ENCODE data around the gene MIER2.
"Not testable (repeated sequence)": the region's sequence is repeated elsewhere in the genome, so short reads cannot be mapped to it uniquely, and the experiment has no call there.

Gene MIER2

DNA sequence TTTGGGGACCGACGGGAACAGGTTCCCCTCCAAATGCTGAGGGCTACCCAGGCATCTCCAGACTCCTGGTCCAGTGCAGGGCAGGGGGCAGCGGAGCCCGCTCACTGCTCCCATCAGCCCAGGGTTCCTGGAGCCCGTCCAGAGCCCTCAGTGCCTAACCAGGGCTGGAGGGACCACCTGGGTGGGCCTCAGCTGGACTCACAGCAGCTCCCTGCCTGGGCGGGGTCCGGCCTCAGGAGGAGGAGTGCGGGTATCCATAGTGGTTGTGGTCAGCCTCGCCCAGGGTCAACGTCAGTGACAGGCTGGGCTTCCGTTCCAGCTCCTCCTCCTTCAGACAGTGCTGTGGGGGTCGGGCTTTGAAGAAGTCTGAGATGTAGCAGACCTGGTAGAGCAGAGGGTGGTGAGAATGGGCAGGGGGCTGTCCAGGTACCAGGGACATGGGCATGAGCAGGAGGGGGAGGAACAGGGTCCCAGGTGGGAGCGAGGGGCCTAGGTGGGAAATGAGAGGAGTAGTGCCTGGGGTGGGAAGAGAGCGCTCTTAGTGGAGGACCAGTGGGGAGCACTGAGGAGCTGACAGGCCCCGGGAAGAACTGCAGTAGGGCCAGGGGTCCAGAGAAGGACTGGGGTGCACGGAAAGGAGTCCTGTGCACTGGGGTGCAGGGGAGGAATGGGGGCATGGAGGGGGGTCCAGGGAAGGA is 63.3 kb downstream of the MIER2 start:
- no peak for DNase-seq

- DNase-seq, result no peak
Measured at GRCh38 chr19:280541-281009, 64.0 kb downstream of the MIER2 start.

GRCh38 chr19:279656-280055 is 64.9 kb downstream of the MIER2 start:
- DNase-seq, result no peak

GRCh38 chr19:279231-279630 is 65.4 kb downstream of the MIER2 start:
- no peak for DNase-seq

- DNase-seq, result no peak
Measured at GRCh38 chr19:277581-278165, 66.9 kb downstream of the MIER2 start.

- no peak for DNase-seq
Measured at GRCh38 chr19:277131-277530, 67.5 kb downstream of the MIER2 start.

GRCh38 chr19:275958-276646 is 68.5 kb downstream of the MIER2 start:
- no peak for DNase-seq

GRCh38 chr19:275000-275399 is 69.6 kb downstream of the MIER2 start:
- DNase-seq, result no peak

DNA sequence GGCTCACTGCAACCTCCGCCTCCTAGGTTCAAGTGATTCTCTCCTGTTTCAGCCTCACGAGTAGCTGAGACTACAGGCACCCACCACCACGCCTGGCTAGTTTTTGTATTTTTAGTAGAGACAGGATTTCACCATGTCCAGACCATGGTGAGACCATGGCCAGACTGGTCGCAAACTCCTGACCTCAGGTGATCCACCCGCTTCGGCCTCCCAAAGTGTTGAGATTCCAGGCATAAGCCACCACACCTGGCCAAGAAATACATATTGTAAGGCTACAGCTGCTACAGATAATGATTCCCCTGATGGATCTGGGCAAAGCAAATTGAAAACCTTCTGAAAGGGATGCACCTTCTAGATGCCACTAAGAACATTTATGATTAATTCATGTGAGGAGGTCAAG is 71.2 kb downstream of the MIER2 start:
- no peak for DNase-seq

GRCh38 chr19:271856-272255 is 72.7 kb downstream of the MIER2 start:
- DNase-seq, result no peak

- DNase-seq, result not testable (repeated sequence)
Measured at GRCh38 chr19:270766-271318, 73.8 kb downstream of the MIER2 start.

DNA sequence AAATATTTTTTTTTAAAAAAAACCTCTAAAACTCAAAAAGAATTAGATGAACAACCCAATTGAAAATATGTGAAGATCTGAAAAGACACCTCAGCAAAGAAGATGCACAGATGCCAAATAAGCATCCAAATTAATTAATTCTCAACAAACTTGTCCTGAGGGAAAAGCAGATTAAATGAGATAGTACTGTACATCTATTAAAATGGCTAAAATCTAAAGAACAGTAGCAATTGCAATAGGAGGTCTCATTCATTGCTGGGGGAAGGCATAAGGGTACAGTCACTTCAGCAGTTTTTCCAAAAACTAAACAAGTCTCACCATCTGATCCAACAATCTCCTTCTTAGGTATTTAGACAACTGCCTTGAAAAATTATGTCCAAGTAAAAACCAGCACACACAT is 75.4 kb downstream of the MIER2 start:
- no peak for DNase-seq

DNA sequence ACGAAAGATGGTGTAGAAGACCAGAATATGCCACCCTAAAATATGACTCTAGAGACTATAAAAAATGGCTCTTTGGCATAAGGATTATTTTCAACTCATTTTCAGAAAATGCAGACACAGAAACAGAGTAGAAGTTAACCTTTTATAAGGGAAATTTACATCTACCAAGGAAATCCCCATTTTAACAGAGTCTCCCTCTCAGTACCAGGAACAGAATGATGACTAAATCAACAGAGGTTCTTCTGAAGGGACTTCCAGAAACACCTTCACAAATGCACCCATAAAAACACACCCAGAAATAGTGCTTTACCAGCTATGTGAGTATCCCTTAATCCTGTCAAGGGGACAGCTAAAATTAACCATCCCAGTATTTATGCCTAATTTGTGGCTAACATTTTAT is 82.5 kb downstream of the MIER2 start:
- no peak for DNase-seq

DNA sequence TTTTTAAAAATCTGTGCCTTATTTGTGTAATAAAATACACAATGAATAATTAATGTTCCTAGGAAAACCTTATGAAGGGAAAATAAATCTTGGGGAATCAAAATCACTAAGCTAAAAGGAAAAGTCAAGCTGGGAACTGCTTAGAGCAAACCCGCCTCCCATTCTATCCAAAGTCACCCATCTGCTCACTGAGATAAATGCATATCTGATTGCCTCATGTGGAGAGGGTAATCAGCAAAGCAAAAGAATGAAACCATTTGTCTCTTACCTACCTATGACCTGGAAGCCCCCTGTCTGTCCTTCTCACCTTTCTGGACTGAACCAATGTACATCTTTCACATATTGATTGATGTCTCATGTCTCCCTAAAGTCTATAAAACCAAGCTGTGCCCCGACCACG is 87.8 kb downstream of the MIER2 start:
- not testable (repeated sequence) for DNase-seq
